ENCODE data around the gene BNIPL.
A peak's percentile ranks its signal among the peaks of the same experiment; 100 is the strongest.

DNA sequence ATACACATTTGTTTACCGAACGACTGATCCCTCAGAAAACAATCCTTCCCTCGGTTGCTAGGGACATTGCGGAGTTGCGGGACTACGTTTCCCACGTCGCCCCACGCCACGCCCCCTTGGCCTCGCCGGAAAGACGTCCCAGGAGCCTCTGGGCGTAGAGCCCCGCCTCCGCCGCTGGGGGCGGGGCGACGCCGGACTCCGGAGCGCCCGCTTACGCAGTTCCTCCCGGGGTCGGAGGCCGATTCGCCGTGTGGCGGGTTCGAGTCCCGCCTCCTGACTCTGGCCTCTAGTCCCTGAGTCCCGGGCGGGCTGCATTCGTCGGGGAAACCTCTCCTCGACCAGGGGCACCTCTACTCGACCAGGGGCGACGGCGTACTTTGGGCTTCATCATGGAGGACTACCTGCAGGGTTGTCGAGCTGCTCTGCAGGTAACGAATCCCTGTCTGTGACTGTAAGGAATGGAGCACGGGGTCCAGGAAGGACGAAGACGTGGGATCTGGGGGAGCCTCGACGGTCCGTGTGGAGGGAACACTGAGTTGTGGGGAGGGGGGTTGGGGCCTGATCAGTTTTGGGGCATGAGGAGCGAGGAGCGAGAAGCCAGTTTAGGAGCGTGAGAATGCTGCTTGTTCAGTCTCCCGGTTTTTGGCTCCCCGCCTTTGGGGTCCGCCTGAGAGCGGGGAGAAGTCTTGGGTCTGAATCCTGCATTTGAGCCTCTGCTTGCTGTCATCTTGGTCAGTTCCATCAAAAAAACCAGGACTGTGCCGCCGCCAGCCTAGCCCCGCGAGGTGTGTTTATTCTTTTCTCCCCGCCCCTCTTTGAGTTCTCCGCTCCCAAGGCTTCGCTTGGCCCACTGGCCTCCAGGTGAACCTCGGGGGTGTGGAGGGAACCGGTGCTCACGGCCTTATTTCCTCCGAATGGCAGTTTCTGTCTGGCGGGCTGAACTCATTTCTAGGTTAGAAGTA is 27.9 kb upstream of the BNIPL start, which contains the start of gene PRUNE1:
- TF ChIP-seq POLR2A (IDR thresholded peaks at IDR 0.05), result peak; percentile 46 to 54
- TF ChIP-seq, protein P1, sequence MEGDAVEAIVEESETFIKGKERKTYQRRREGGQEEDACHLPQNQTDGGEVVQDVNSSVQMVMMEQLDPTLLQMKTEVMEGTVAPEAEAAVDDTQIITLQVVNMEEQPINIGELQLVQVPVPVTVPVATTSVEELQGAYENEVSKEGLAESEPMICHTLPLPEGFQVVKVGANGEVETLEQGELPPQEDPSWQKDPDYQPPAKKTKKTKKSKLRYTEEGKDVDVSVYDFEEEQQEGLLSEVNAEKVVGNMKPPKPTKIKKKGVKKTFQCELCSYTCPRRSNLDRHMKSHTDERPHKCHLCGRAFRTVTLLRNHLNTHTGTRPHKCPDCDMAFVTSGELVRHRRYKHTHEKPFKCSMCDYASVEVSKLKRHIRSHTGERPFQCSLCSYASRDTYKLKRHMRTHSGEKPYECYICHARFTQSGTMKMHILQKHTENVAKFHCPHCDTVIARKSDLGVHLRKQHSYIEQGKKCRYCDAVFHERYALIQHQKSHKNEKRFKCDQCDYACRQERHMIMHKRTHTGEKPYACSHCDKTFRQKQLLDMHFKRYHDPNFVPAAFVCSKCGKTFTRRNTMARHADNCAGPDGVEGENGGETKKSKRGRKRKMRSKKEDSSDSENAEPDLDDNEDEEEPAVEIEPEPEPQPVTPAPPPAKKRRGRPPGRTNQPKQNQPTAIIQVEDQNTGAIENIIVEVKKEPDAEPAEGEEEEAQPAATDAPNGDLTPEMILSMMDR (IDR thresholded peaks at IDR 0.05), result peak in 3 of 6 experiments; percentile 11 to 28 (median 21)
